Medulla oblongata (tissue), 1 donor: Measurements from ENCODE around the gene COPZ2.
A peak's percentile ranks its signal among the peaks of the same experiment; 100 is the strongest.
"Not testable (repeated sequence)": the region's sequence is repeated elsewhere in the genome, so short reads cannot be mapped to it uniquely, and the experiment has no call there.

ENCODE experiments used
- DNase-seq: peaks from one replicate; pipeline ENCODE4 v3.0.0-alpha.2; 2015; ENCODE audit errors: extremely low spot score

Gene COPZ2

DNA sequence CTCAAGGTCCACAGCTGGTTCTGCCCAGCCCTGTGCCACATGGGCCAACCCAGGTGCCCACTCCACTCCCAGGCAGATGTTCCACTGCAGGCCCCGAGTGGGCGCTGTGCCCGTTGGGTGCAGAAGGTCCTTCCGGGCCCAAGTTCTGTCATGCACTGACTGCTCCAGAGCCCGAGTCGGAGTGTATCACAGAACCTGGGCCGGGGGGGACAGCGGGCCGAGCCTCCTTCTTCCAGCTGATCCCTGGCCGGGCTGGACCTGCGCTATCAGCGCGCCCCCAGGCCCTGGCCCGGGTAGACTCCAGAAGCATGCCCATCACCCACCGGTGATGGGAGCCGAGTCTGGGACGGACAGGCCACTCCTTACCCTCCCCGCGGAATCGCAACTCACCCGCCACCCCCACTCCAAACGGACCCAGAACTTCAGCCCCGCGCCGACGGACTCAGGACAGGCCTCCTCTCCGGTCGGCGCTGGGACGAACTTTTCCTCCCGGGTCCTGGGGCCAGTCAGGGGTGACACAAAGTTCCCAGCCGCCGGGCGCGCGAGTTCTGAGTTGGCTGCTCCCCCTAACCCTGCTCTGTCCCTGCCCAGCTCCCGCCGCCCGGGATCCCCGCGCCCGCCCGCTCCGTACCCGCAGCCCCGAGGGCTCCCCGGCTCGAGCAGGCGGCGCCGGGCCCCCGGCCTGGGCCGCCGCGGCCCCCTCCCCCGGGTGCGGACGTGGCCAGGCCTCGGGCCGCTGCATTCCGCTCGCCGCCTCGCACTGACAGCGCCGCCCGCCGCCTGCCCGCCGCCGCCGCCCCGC is at the start of gene COPZ2:
Gene COPZ2, minus strand, starts transcription at position 762 of the 802 bp plus-strand sequence. Its CDS starts 20 bp downstream, at position 742.
- DNase-seq = peak; percentile 46

DNA sequence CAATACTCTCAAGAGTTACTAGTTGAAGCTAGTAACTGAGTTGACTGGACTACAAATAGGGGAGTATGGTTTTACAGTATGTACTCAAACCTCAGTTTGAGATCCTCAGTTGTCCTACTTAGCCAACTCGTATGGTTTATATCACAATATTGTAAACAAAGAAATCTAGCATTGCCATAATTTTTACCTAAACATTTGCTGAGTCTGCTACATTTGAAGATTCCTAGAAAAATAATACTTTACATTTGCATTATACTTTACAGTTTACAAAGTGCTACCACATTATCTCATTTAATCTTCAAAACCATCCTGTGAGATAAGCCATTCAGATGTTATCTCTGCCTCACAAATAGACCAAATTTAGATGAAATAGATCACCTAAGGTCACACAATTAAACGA is 47.3 kb upstream of the COPZ2 start:
- DNase-seq = no peak

GRCh38 chr17:48081858-48082257 is 44.3 kb upstream of the COPZ2 start:
- no peak for DNase-seq

GRCh38 chr17:48077152-48077551 is 39.6 kb upstream of the COPZ2 start:
- not testable (repeated sequence) for DNase-seq

GRCh38 chr17:48074322-48075081 is 36.9 kb upstream of the COPZ2 start:
- DNase-seq = peak; percentile 92

DNA sequence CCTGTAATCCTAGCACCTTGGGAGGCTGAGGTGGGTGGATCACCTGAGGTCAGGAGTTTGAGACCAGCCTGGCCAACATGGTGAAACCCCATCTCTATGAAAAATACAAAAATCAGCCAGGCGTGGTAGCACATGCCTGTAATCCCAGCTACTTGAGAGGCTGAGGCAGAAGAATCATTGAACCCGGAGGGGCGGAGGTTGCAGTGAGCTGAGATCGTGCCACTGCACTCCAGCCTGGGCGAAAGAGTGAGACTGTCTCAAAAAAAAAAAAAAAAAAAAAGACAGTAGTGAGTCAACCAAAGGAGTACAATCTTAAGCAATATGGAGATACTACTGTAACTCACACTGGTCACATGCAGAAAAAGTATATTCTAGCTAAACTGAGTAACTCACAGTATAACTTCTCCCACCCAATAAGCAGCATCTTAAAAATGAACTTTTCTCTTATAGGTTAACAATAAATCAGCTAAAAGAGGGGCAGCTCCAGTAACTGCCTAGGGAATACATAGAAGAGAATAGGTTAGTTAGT is 36.0 kb upstream of the COPZ2 start:
- not testable (repeated sequence) for DNase-seq

- not testable (repeated sequence) for DNase-seq
Observed at GRCh38 chr17:48072811-48073210, 35.2 kb upstream of the COPZ2 start.

GRCh38 chr17:48071654-48072053 is 34.1 kb upstream of the COPZ2 start:
- DNase-seq = no peak

GRCh38 chr17:48070195-48070594 is 32.6 kb upstream of the COPZ2 start:
- DNase-seq = peak; percentile 41

GRCh38 chr17:48068491-48068961 is 30.9 kb upstream of the COPZ2 start:
- DNase-seq = no peak

DNA sequence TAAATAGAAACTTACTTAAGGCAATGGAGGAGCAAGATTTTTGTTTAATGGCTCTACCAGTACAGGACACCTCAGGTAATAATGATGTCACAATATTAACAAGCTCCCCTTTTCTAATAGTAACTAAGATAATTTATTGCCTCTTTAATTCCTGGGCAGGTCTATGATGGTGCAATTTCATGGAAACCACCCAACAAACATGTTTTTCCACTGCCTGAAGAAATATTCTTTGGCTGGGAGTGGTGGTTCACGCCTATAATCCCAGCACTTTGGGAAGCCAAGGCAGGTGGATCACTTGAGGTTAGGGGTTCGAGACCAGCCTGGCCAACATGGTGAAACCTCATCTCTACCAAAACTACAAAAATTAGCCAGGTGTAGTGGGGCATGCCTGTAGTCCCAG is 30.2 kb upstream of the COPZ2 start:
- not testable (repeated sequence) for DNase-seq

GRCh38 chr17:48067245-48067644 is 29.6 kb upstream of the COPZ2 start:
- no peak for DNase-seq

- no peak for DNase-seq
Observed at GRCh38 chr17:48066656-48067055, 29.1 kb upstream of the COPZ2 start.

- DNase-seq = no peak
Observed at GRCh38 chr17:48066192-48066591, 28.6 kb upstream of the COPZ2 start.

DNA sequence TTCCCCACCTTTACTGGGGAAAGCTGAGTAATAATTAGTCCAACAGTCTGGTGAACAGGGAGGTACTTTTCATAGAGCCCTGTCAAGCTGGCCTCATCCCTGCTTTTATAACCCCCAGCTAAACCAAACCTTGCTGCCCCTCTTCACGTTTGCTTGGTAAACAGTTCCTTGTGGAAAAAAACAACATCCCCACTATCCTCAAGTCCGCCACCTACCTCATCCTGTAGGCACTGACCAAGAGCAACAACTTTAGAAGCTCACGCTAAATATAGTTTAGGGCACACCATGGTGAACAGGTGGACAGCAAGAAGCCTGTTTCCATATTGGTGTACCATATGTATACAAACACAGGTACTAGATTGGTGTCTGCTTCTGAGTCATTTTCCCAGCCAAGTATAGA is 27.0 kb upstream of the COPZ2 start:
- no peak for DNase-seq

- DNase-seq = no peak
Observed at GRCh38 chr17:48062273-48062672, 24.7 kb upstream of the COPZ2 start.

DNA sequence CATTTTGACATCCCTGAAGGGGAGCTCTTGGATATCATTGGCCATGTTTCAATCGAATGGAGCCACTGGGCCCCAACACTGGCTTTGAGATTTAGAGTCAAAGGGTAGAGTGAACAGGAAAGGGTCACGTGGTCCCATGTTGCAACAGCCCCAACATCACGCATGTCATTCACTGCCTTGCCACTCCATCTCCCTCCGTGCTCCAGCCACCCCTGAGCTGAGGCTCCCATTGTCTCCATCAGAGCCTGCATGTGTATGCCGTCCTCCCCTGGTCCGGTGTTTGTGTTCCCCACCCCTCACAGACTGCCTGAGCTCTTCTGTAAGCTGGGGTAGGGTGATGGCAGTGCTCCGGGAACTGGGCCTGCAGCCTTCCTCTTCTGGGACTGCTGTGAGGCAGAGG is 22.7 kb upstream of the COPZ2 start:
- no peak for DNase-seq

DNA sequence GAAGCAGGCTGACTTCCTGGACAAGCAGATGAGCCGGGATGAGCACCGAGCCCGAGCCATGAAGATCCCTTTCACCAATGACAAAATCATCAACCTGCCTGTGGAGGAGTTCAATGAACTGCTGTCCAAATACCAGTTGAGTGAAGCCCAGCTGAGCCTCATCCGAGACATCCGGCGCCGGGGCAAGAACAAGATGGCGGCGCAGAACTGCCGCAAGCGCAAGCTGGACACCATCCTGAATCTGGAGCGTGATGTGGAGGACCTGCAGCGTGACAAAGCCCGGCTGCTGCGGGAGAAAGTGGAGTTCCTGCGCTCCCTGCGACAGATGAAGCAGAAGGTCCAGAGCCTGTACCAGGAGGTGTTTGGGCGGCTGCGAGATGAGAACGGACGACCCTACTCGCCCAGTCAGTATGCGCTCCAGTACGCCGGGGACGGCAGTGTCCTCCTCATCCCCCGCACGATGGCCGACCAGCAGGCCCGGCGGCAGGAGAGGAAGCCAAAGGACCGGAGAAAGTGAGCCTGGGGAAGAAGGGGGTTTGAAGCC is 21.6 kb upstream of the COPZ2 start:
- no peak for DNase-seq

DNA sequence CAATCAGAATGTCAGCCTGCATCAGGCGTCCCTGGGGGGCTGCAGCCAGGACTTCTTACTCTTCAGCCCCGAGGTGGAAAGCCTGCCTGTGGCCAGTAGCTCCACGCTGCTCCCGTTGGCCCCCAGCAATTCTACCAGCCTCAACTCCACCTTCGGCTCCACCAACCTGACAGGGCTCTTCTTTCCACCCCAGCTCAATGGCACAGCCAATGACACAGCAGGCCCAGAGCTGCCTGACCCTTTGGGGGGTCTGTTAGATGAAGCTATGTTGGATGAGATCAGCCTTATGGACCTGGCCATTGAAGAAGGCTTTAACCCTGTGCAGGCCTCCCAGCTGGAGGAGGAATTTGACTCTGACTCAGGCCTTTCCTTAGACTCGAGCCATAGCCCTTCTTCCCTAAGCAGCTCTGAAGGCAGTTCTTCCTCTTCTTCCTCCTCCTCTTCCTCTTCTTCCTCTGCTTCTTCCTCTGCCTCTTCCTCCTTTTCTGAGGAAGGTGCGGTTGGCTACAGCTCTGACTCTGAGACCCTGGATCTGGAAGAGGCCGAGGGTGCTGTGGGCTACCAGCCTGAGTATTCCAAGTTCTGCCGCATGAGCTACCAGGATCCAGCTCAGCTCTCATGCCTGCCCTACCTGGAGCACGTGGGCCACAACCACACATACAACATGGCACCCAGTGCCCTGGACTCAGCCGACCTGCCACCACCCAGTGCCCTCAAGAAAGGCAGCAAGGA is 21.0 kb upstream of the COPZ2 start:
- no peak for DNase-seq

GRCh38 chr17:48057626-48058025 is 20.0 kb upstream of the COPZ2 start:
- DNase-seq = no peak

GRCh38 chr17:48056879-48057278 is 19.3 kb upstream of the COPZ2 start:
- DNase-seq = no peak
